ENCODE measurements around the gene KRTAP1-1.

DNA sequence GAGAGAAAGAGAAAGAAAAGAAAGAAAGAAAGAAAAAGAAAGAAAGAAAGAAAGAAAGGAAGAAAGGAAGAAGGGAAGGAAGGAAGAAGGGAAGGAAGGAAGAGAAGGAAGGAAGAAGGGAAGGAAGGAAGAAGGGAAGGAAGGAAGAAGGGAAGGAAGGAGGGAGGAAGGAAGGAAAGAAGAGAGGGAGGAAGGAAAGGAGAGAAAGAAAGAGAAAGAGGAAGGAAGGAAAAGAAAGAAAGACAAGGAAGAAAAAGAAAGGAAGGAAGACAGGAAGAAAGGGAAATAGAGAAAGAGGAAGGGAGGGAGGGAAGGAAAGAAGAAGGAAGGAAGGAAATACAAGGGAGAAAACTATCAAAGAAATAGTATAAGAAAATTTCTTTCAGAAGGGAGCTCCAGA is 35.5 kb upstream of the KRTAP1-1 start:
- TF ChIP-seq, protein P1, sequence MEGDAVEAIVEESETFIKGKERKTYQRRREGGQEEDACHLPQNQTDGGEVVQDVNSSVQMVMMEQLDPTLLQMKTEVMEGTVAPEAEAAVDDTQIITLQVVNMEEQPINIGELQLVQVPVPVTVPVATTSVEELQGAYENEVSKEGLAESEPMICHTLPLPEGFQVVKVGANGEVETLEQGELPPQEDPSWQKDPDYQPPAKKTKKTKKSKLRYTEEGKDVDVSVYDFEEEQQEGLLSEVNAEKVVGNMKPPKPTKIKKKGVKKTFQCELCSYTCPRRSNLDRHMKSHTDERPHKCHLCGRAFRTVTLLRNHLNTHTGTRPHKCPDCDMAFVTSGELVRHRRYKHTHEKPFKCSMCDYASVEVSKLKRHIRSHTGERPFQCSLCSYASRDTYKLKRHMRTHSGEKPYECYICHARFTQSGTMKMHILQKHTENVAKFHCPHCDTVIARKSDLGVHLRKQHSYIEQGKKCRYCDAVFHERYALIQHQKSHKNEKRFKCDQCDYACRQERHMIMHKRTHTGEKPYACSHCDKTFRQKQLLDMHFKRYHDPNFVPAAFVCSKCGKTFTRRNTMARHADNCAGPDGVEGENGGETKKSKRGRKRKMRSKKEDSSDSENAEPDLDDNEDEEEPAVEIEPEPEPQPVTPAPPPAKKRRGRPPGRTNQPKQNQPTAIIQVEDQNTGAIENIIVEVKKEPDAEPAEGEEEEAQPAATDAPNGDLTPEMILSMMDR (IDR thresholded peaks at IDR 0.05; ENCODE audit: low read depth, low read length): no peak
- no peak for TF ChIP-seq EZH2phosphoT487 (IDR thresholded peaks at IDR 0.05; ENCODE audit: low read depth)

All from OCI-LY3 (cell line).